Karpas-422 (cell line): Measurements from ENCODE around the gene ALG12. TPM values are rescaled to one million over a fixed set of nuclear protein-coding genes. Genes with fewer than 3 reads are reported as not detected.

ENCODE experiments used
- DNase-seq: peaks from one replicate; pipeline ENCODE4 v3.0.0-alpha.2; 2015
- H2AFZ ChIP-seq: fragments of 200-600 bp; sonication (generic); 2 replicates; pipeline ENCODE4 v1.6.1; 2014; ENCODE audit warnings: antibody characterized with exemption, low read length, mixed read lengths
- H3K27ac ChIP-seq: fragments of 200-600 bp; sonication (generic); 2 replicates; pipeline ENCODE4 v1.5.1; 2014; ENCODE audit warnings: mild to moderate bottlenecking, low read length, moderate library complexity
- H3K27me3 ChIP-seq: fragments of 200-600 bp; sonication (generic); 2 replicates; pipeline ENCODE4 v1.6.1; 2014; ENCODE audit warnings: low read length, mixed read lengths
- H3K36me3 ChIP-seq: fragments of 200-600 bp; sonication (generic); 2 replicates; pipeline ENCODE4 v1.6.1; 2014; ENCODE audit warnings: low read length, mixed read lengths; ENCODE audit not compliant: insufficient read depth
- H3K4me1 ChIP-seq: fragments of 200-600 bp; sonication (generic); 2 replicates; pipeline ENCODE4 v1.6.1; 2014; ENCODE audit warnings: mild to moderate bottlenecking, low read length, mixed read lengths
- H3K4me2 ChIP-seq: fragments of 200-600 bp; sonication (generic); 2 replicates; pipeline ENCODE4 v1.6.1; 2014; ENCODE audit warnings: low read length, low read depth, mild to moderate bottlenecking; ENCODE audit not compliant: poor library complexity, severe bottlenecking
- H3K4me3 ChIP-seq: fragments of 200-600 bp; sonication (generic); 2 replicates; pipeline ENCODE4 v1.5.1; 2014; ENCODE audit warnings: mild to moderate bottlenecking, antibody characterized with exemption, low read length, mixed read lengths
- H3K79me2 ChIP-seq: fragments of 200-600 bp; sonication (generic); 2 replicates; pipeline ENCODE4 v1.6.1; 2014; ENCODE audit warnings: mild to moderate bottlenecking, low read length, mixed read lengths
- H3K9ac ChIP-seq: fragments of 200-600 bp; sonication (generic); 2 replicates; pipeline ENCODE4 v1.6.0; 2014; ENCODE audit warnings: low read length
- H3K9me2 ChIP-seq: fragments of 200-600 bp; sonication (generic), shearing (Covaris generic); replicated peaks from 2 replicates; pipeline ENCODE4 v1.6.0; 2014; ENCODE audit warnings: mild to moderate bottlenecking, low read length, moderate library complexity; ENCODE audit not compliant: insufficient read depth
- H3K9me3 ChIP-seq: fragments of 300-700, 200-600 bp; sonication (generic); 2 replicates; pipeline ENCODE4 v1.6.1; 2014; ENCODE audit warnings: low read length, mixed read lengths
- H4K20me1 ChIP-seq: fragments of 200-600 bp; sonication (generic); 2 replicates; pipeline ENCODE4 v1.6.1; 2014; ENCODE audit warnings: mild to moderate bottlenecking, antibody characterized with exemption, low read length, low read depth; ENCODE audit not compliant: insufficient read depth
- total RNA-seq: library from RNA; depleted of rRNA; stranded (reverse); fragments of >200 nt; shearing (Covaris generic); gene quantifications from 2 replicates; pipeline ENCODE4 v1.2.3, GENCODE V29; 2014; ENCODE audit warnings: low replicate concordance

ALG12 gene
- total RNA-seq, 1 experiment from 2014 or later, result 4.7 TPM

GRCh38 chr22:49936018-49936972 lies 18.1 kb upstream of the ALG12 start:
- no peaks in the 10 kb centered on the region for H4K20me1 ChIP-seq

GRCh38 chr22:49935561-49935960 lies 17.3 kb upstream of the ALG12 start:
- H3K27me3 ChIP-seq, result no peaks in the 10 kb centered on the region
- no peak for DNase-seq
- H3K79me2 ChIP-seq, result no peaks in the 10 kb centered on the region
- no peaks in the 10 kb centered on the region for H3K9me2 ChIP-seq
- peaks cover 13% of the 10 kb centered on the region for H3K4me1 ChIP-seq
- no peak overlapping the region for H2AFZ ChIP-seq
- no peaks in the 10 kb centered on the region for H4K20me1 ChIP-seq
- H3K4me3 ChIP-seq, result no peak overlapping the region
- H3K4me2 ChIP-seq, result no peak overlapping the region
- no peak overlapping the region for H3K27ac ChIP-seq
- H3K9ac ChIP-seq, result no peak overlapping the region
- no peaks in the 10 kb centered on the region for H3K36me3 ChIP-seq
- H3K9me3 ChIP-seq, result no peaks in the 10 kb centered on the region

More at GRCh38 chr22:49936018-49936972, 18.1 kb upstream of the ALG12 start:
- no peaks in the 10 kb centered on the region for H3K9me2 ChIP-seq
- no peak overlapping the region for H2AFZ ChIP-seq
- H3K4me1 ChIP-seq, result peaks cover 9% of the 10 kb centered on the region
- no peak overlapping the region for H3K27ac ChIP-seq
- peak; percentile 58 for DNase-seq
- peak overlapping the region; percentile 47; the same call in 1 of the 2 replicates for H3K4me3 ChIP-seq
- no peaks in the 10 kb centered on the region for H3K36me3 ChIP-seq
- no peaks in the 10 kb centered on the region for H3K79me2 ChIP-seq
- H3K9me3 ChIP-seq, result no peaks in the 10 kb centered on the region
- H3K27me3 ChIP-seq, result no peaks in the 10 kb centered on the region
- H3K9ac ChIP-seq, result no peak overlapping the region; the same call in 1 of the 2 replicates
- H3K4me2 ChIP-seq, result peak overlapping the region; percentile 61

GRCh38 chr22:49934891-49935557 lies 16.8 kb upstream of the ALG12 start:
- no peak overlapping the region for H3K27ac ChIP-seq
- no peaks in the 10 kb centered on the region for H3K9me3 ChIP-seq
- no peaks in the 10 kb centered on the region for H3K79me2 ChIP-seq
- DNase-seq, result peak; percentile 62
- H4K20me1 ChIP-seq, result peaks cover 3% of the 10 kb centered on the region; the same call in 1 of the 2 replicates
- no peak overlapping the region for H2AFZ ChIP-seq
- H3K9ac ChIP-seq, result no peak overlapping the region
- no peaks in the 10 kb centered on the region for H3K36me3 ChIP-seq
- no peaks in the 10 kb centered on the region for H3K27me3 ChIP-seq
- H3K4me2 ChIP-seq, result no peak overlapping the region
- H3K4me1 ChIP-seq, result peaks cover 15% of the 10 kb centered on the region
- no peaks in the 10 kb centered on the region for H3K9me2 ChIP-seq
- no peak overlapping the region for H3K4me3 ChIP-seq

- H3K9ac ChIP-seq, result no peak overlapping the region
- no peak for DNase-seq
- no peak overlapping the region for H3K27ac ChIP-seq
- no peak overlapping the region for H3K4me2 ChIP-seq
- no peaks in the 10 kb centered on the region for H3K9me3 ChIP-seq
- no peaks in the 10 kb centered on the region for H3K9me2 ChIP-seq
- peaks cover 7% of the 10 kb centered on the region; the same call in 1 of the 2 replicates for H4K20me1 ChIP-seq
- no peak overlapping the region for H2AFZ ChIP-seq
- H3K36me3 ChIP-seq, result no peaks in the 10 kb centered on the region
- H3K4me1 ChIP-seq, result peaks cover 19% of the 10 kb centered on the region
- H3K27me3 ChIP-seq, result no peaks in the 10 kb centered on the region
- H3K4me3 ChIP-seq, result no peak overlapping the region
- H3K79me2 ChIP-seq, result no peaks in the 10 kb centered on the region
These were observed 16.1 kb upstream of the ALG12 start for GRCh38 chr22:49934160-49934890.

GRCh38 chr22:49933236-49934159 lies 15.3 kb upstream of the ALG12 start:
- H3K9me3 ChIP-seq, result no peaks in the 10 kb centered on the region
- no peak for DNase-seq
- H3K27me3 ChIP-seq, result no peaks in the 10 kb centered on the region
- H3K9me2 ChIP-seq, result no peaks in the 10 kb centered on the region
- H3K4me3 ChIP-seq, result no peak overlapping the region
- no peak overlapping the region for H2AFZ ChIP-seq
- no peak overlapping the region for H3K27ac ChIP-seq
- H3K79me2 ChIP-seq, result no peaks in the 10 kb centered on the region
- H3K4me2 ChIP-seq, result no peak overlapping the region
- no peak overlapping the region for H3K9ac ChIP-seq
- peaks cover 19% of the 10 kb centered on the region for H3K4me1 ChIP-seq
- H3K36me3 ChIP-seq, result no peaks in the 10 kb centered on the region
- peaks cover 7% of the 10 kb centered on the region; the same call in 1 of the 2 replicates for H4K20me1 ChIP-seq

GRCh38 chr22:49930596-49931412 lies 12.6 kb upstream of the ALG12 start:
- no peaks in the 10 kb centered on the region for H3K36me3 ChIP-seq
- H3K27me3 ChIP-seq, result no peaks in the 10 kb centered on the region
- H3K27ac ChIP-seq, result no peak overlapping the region
- no peak overlapping the region for H2AFZ ChIP-seq
- no peaks in the 10 kb centered on the region for H3K9me3 ChIP-seq
- H4K20me1 ChIP-seq, result peaks cover 7% of the 10 kb centered on the region; the same call in 1 of the 2 replicates
- no peaks in the 10 kb centered on the region for H3K79me2 ChIP-seq
- no peak overlapping the region for H3K9ac ChIP-seq
- no peaks in the 10 kb centered on the region for H3K9me2 ChIP-seq
- H3K4me2 ChIP-seq, result no peak overlapping the region
- DNase-seq, result peak; percentile 78
- peaks cover 17% of the 10 kb centered on the region for H3K4me1 ChIP-seq
- no peak overlapping the region for H3K4me3 ChIP-seq
